ENCODE measurements around the gene CARM1.
"Not testable (repeated sequence)": the region's sequence is repeated elsewhere in the genome, so short reads cannot be mapped to it uniquely, and the experiment has no call there.

CARM1 gene

DNA sequence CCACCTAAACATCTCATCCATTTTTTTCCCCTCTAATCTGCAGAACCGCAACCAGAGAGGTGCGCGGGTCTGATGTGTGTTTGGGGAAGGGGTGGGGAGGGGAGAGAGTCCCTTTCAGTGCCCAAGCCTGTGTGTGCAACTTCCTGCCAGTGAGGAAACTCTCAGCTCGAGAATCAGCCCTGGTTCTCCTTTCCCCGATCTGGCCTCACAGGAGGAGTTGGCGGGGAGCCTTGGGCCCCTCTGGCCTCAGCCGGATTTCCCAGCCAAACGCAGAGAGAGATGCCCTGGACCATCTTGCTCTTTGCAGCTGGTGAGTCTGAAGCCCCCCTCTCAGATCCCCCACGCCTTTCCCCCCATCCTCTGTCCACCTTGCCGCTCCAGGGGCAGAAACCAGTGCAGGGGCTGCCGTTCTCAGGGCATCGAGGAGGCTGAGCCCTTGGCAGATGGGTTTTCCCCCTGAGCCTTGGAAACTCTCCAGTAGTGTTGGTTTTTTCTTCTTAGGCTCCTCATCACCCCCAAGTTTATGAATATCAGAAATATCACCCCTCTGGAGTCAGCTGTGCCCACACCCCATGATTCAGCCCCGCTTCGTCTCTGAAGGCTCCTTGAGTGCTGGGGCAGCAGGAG, 23.0 kb upstream of the CARM1 start, which contains the start of gene C19orf38:
Gene C19orf38, plus strand, starts transcription at position 186 of the 627 bp plus-strand sequence. Its CDS starts 94 bp downstream, at position 280.
- peak; percentile 72 to 84 (median 82) for DNase-seq

DNA sequence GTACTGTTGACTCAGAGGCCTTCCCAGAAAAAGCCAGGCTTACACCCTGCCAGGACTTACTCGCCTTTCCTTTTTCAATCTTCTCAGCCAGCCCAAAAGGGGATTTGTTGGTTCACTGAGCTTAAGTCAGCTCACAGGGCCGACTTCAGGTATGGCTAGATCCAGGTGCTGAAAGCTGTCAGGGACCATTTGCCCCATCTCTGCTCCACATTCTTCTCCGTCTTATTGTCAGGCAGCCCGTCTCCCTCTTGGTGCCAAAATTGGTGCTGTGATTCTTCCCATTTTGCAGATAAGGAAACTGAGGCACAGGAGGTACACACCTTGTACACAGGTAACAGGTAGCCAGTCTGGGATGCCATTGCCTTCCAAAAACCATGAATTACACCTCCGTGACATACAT, 20.7 kb upstream of the CARM1 start:
- DNase-seq: no peak

DNA sequence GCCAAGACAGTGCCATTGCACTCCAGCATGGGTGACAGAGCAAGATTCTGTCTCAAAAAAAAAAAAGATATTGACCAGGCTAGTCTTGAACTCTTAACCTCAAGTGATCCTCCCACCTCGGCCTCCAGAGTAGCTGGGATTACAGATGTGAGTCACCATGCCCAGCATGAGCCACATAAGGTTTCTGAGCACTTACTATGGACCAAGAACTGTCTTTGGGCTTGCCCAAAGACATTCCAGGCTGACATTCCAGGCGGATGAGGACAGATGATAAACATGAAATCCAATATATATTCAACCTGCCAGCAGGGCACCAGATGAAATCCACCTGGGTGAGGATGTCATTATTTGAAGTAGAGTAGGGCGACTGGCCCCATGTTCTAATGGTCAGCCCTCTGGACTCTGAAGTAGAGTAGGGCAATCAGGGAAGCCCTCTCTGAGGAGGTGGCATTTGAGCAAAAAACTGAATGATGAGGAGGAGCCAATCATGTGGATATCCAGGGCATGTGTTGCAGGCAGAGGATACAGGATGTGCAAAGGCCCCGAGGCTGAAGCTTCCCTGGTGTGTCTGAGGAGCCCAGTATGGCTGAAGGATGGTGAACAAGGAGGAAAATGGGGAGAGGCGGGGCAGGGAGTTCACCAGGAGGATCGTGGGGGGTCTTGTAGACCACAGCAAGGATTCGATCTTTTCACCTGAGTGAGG, 19.1 kb upstream of the CARM1 start:
- peak in 1 of 4 experiments; percentile 31 for DNase-seq

DNA sequence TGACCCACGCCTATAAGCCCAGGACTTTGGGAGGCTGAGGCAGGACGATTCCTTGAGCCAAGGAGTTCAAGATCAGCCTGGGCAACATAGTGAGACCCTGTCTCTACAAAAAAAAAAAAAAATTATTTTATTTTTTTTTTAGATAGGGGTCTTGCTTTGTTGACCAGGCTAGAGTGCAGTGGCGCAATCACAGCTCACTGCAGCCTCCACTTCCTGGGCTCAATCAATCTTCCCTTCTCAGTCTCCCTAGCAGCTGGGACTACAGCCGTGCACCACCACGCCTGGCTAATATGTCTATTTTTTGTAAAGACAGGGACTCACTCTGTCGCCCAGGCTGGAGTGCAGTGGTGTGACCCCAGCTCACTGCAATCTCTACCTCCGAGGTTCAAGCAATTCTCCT, 18.4 kb upstream of the CARM1 start:
- DNase-seq: no peak

DNA sequence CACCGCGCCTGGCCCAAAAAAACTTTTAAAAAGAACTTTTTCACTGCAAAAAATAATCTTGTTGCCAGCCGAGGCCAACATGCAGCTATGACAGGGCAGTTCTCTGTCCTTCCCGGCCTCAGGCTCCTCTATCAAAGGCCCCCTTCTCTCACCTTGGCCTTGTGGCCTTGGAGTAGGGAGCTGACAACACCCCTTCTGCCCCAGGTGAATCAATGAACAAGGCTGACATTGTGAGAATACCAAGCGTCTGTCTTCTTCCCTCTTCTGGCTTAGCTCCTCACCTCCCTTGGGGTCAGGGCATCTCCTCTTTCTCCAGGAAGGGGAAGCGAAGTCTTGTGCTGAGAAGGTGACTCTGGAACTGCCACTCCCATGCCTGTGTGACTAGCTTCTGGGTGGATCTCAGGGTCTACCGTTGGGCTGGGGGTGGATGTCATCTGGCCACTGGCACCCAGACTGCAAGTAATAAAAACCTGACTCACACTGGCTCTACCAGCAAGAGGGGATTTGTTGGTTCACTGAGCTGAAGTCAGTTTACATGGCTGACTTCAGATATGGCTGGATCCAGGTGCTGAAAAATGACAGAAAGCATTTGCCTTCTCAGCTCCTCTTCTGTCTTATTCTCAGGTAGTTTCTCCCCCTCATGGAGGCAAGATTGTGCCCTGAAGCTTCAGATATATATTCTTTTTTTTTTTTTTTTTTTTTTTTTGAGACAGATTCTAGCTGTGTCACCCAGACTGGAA, 16.8 kb upstream of the CARM1 start:
- DNase-seq: peak; percentile 64 to 82 (median 77)

DNA sequence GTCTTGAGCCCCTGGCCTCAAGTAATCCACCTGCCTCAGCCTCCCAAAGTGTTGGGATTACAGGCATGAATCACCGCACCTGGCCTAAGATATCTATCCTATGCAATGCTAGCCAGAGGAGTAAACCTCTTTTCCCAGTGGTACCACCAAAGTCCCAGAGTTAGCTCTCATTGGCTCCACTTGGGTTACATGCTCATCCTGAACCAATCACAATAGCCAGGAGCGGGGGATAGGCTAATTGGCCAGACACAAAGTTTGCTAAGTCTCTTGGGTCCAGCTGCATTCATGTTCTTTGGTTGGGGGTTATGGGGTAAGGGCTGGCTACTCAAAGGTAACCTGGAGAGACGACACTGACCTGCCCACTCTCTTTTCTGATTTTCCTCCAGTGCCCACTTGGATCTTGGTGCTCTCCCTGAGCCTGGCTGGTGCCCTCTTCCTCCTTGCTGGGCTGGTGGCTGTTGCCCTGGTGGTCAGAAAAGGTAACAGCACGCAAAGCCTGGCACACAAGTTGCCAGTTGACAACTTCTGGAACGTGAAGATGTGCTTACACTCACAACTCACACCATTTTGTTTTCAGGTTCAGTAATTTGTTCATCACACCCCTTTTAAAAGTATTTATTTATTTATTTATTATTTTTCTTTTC, 15.4 kb upstream of the CARM1 start:
- DNase-seq: peak in 3 of 4 experiments; percentile 60 to 74 (median 69)

DNA sequence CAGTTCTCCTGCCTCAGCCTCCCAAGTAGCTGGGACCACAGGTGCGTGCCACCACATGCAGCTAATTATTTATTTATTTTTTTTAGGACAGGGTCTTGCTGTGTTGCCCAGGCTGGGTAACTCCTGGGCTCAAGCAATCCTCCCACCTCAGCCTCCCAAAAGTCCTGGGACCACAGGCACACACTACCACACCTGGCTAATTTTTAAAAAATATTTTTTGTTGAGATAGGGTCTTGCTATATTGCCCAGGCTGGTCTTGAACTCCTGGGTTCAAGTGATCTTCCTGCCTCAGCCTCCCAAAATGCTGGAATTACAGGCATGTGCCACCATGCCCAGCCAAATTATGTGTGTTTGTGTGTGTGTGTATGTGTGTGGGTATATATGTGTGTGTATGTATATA, 14.5 kb upstream of the CARM1 start:
- not testable (repeated sequence) for DNase-seq

DNA sequence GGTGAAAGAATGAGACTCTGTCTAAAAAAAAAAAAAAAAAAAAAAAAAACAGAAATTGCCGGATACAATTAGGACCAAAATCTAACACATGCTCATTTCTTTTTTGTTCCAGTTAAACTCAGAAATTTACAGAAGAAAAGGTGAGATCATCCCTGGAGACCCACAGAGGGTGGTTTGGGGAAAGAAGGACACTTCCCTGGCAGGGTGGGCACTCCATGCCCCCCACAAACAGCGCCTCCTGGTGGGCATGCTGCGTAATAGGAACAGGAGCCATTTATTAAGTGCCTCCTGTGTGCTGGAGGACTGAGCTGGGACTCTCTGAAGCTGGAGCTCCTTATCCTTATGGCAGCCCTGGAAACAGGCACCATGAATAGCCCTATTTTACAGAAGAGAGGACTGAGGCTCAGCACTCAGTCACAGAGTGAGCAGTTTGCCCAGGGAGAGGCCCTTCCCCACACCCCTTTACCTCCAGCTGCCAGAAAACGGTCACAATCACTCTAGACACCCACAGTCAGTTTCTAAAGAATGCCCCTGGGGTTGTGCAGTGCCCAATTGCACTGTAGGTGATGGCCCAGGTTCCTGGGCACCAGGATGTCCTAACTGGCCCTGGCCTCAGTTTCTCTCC, 13.0 kb upstream of the CARM1 start:
- peak in 2 of 4 experiments; percentile 53 to 62 for DNase-seq

DNA sequence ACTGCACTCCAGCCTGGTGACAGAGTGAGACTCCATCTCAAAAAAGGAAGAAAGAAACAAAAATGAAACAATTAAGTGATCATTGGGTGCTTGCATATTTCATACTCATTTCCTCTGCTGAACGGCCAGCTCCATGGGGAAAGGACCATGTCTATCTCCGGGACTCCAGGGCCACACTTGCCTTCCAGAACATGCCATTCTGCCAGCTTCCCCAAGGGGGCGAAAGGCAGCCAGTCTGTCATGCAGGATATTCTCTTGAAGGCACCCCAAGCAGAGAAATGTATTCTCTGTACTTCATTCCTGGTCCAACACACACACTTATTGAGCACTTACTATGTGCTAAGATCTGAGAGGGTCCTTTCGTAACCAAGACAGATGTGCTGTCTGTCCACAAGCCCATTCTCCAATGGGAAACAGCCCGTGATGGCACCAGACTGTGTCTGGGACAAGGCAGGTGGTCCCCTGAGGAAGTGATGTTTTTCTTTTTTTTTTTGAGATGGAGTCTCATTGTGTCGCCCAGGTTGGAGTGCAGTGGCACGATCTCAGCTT, 10.2 kb upstream of the CARM1 start:
- DNase-seq: peak; percentile 75 to 84 (median 80)

DNA sequence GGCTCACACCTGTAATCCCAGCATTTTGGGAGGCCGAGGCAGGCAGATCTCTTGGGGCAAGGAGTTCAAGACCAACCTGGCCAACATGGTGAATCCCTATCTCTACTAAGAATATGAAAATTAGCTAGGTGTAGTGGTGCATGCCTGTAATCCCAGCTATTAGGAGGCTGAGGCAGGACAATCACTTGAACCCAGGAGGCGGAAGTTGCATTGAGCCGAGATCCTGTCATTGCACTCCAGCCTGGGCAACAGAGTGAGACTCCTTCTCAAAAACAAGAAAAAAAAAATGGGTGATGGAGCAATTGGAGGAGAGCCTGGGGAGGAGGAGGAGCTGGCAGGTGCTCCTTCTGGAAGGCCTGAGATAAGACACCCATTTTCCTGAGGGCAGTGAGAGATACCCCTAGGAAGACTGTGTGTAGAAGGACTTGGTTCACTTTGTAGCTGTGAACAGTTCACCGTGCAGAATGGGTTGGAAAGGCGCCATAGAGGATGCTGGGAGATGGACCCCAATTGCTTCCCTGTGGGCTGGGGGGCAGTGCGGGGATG, 8.7 kb upstream of the CARM1 start:
- no peak for DNase-seq

DNA sequence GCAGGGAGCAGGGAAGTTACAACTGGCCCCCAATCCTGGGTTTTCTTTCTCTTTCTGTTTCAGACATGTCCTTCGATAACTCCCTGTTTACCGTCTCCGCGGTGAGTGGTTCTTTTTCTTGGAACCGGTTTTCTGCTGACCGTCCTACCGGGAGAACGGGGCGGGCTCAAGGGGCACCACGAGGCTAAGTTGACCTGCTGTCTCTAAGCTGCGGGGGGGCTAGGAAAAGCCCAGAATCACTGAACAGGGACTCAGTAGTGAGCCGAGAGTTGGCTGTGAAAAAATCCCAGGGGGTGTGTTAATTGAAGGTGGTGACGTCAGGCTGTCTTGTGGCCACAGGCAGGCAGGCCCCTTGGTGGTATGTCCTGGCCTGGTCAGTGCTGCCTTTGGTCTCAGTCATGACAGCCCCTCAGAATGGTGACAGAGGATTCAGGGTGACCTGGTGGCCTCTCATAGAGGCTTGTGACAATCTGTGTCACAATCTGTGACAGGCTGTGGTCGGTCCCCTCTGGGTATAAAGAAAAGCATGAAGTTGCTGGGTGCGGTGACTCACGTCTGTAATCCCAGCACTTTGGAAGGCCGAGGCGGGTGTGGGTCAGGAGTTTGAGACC, 8.1 kb upstream of the CARM1 start:
- DNase-seq: peak; percentile 62 to 81 (median 74)

DNA sequence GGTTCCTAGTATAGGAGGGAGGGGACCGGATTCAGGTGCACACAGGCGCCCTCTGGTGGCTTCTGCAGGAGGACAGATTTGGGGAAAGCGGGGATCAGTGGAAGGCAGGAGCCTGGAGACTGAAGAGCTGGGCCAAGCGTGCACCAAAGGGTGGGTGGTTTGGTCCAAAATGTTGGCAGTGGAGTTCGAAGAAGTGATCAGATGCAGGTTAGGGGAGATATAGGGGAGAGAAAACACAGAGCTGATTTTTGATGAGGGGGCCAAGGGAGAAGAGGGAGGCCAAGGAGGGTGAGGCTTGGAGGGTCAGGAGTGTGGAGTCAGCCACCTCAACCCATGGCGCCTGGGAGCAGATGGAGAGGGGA, 6.8 kb upstream of the CARM1 start:
- DNase-seq: peak; percentile 82 to 92 (median 88)

DNA sequence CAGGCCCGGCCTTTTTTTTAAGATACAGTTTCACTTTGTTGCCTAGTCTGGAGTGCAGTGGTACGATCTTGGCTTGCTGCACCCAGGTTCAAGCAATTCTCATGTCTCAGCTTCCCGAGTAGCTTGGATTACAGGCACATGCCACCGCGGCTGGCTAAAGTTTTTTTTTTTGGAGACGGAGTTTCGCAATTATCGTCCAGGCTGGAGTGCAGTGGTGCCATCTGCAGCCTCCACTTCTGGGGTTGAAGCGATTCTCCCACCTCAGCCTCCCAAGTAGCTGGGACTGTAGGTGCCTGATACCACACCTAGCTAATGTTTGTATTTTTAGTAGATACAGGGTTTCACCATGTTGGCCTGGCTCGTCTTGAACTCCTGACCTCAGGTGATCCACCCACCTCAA, 4.9 kb upstream of the CARM1 start:
- no peak for DNase-seq

DNA sequence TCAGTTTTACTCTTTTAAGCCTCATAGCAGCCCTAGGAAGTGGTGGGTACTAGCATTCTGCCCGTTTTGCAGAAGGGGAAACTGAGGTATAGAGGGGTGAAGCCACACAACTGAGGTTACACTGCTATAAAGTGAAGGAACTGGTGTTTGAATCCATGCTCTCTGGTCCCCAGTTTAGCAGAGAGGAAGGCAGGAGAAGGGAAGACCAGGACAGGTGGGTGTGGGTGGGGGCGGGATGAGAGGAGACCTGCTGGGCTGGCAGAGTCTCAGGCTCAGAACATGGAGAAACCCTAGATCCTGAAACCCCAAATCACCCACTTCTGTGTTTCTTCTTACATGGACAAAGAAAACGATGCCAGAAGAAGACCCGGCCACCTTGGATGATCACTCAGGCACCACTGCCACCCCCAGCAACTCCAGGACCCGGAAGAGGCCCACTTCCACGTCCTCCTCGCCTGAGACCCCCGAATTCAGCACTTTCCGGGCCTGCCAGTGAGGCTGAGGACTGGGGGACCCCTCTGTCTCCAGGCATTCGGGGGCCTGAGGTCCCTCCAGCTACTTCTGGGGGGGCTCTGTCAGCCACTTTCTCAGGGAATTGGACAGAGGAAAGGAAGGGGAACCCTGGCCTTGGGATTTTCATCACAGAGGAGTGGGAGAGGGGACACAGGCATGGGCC, 2.3 kb upstream of the CARM1 start:
- DNase-seq: no peak

DNA sequence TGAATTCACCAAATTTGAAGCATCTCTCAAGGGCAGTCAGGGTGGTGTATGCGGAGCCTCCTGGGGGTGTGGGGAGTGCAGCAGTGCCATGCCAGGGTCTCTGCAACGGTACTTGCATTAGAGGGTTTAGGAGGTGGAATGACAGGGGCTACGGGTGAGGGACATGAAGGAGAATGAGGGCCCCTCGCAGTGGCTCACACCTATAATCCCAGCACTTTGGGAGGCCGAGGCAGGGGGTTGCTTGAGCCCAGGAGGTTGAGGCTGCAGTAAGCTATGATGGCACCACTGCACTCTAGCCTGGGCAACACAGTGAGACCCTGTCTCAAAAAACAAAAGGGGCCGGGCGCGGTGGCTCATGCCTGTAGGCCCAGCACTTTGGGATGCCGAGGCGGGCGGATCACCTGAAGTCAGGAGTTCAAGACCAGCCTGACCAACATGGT, 1.5 kb upstream of the CARM1 start:
- not testable (repeated sequence) for DNase-seq

DNA sequence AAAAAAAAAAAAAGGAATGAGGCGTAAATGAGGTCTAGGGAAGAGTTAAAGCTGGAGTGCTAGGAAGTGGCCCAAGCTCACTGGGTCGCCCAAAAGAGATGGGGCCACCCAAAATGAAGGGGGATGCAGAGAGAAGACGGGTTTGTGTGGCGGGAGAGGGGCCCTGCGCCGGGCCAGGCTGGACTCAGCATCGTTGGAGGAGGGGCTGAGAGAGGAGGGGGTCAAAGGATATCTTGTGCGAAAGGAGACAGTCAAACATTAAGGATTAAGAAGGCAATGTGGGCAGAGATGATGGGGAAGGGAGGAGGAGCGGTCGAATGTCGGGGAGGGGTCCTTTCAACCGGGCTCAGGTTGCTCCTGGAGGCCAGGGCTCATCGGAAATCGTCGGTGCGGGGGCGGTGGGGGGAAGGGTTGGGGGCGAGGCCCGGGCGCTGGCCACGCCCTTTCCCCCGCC, 825 bp upstream of the CARM1 start:
- DNase-seq: no peak

DNA sequence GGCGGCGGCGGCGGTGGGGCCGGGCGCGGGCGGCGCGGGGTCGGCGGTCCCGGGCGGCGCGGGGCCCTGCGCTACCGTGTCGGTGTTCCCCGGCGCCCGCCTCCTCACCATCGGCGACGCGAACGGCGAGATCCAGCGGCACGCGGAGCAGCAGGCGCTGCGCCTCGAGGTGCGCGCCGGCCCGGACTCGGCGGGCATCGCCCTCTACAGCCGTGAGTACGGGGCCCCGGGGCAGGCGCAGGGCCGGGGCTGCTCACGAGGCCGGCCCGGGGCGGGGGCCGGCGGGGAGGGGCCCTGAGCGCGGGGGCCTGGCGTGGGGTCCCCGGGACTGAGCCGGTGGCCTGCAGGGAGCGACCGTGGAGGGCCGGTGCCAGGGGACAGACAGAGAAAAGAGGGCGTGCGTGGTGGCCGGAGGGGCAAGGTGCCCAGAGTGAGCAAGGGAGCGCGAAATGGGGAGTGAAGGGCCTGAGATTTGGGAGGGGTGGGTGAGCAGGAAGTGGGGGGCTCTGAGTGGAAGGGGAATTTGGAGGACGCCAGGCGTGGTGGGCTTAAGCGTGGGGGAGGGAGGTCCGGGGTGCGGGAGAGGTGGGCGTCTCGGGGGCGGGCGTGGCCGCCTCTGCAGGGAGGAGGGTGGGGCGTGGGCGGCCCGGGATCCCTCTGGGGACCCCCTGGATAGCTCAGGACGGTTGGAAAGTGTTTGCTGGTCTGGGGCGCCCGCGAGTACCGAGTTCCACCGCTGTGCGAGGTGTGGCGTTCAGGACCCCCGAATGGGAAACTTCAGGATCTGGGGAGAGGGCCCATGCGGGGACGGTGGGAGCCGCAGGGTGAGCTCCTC, 575 bp downstream of the CARM1 start:
- DNase-seq: peak; percentile 31 to 71 (median 50)

DNA sequence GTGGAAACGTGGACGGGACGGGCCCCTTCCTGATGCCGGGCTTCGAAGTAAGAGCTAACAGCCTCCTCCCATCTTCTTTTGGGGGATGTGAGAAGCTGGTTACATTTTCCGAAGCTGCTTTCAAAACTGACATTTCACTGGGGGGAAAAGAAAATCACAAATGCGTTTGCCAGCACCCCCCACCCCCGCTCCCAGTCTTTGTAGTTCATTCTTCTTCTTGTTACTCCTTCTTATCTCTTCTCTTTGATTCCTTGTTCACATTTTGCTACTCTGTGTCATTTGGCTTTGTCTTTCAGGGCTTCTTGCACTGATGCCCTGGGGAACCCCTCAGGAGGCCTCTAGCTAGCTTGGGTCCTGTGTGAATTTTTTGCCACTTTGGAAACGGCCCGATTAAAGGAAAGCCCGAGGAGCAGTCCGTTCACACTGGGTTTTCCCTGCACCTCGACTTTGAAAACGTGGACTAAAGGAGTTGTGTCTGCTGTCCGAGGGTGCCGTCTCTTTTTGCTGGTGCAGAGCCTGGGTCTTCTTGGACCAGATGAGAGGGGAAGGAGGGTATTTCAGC, 1.3 kb downstream of the CARM1 start:
- DNase-seq: no peak

DNA sequence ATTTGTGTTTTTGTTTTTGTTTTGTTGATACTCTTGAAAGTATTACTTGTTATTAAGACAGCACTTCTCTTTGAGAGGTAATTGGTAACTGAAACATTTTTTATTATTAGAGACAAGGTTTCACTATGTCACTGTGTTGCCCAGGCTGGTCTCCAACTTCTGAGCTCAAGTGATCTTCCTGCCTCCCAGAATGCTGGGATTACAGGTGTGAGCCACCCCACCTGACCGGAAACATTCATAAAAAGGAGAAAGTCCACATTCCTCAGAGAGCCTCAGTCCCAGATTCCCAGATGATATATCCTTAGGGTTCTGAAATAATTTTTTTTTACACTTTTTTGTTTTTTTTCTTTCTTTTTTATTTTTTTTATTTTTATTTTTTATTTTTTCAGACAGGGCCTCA, 2.7 kb downstream of the CARM1 start:
- no peak for DNase-seq
